ENCODE results near the gene GAPDHS. TPM values are rescaled to one million over a fixed set of nuclear protein-coding genes. Genes with fewer than 3 reads are reported as not detected.

Gene GAPDHS
- total RNA-seq, 1 donor from 2014 or later: not detected

DNA sequence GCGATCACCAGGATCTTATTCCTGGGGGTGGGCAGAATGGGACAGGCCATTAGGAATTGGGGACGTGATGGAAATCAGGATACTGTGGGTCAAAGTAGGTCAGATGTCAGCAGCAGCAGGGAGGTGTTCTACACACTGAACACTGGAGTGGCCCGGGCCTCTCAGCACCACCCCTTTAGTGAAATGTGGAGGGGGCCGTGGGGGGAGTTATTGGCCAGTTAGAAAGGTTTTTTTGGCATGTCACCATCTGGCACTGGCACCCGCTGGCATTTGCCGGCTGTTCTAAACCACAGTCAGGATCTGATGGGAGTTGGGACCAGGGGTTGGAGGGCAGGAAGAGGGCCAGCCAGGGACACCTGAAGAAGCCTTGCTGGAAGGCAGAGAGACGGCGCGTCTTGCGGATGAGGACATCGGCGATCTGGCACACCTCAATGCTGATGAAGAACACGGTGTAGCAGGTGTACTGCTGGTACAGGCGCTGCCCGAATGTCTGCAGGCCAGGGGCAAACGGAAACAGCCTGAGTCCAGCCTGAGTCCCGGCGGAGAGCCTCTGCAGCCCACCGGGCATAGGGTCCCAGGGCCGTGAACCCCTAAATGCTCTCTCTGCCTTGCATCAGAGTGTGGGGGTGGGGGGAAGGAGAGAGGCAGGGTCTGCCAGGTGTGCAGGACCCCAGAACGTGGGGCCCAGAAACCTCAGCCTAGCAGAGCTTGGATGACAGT lies 18.0 kb downstream of the GAPDHS start:
- no peaks in the 10 kb centered on the region for H3K27me3 ChIP-seq
- intact Hi-C loops (cut with DNase I): no loop called here
- TF ChIP-seq, protein P1, sequence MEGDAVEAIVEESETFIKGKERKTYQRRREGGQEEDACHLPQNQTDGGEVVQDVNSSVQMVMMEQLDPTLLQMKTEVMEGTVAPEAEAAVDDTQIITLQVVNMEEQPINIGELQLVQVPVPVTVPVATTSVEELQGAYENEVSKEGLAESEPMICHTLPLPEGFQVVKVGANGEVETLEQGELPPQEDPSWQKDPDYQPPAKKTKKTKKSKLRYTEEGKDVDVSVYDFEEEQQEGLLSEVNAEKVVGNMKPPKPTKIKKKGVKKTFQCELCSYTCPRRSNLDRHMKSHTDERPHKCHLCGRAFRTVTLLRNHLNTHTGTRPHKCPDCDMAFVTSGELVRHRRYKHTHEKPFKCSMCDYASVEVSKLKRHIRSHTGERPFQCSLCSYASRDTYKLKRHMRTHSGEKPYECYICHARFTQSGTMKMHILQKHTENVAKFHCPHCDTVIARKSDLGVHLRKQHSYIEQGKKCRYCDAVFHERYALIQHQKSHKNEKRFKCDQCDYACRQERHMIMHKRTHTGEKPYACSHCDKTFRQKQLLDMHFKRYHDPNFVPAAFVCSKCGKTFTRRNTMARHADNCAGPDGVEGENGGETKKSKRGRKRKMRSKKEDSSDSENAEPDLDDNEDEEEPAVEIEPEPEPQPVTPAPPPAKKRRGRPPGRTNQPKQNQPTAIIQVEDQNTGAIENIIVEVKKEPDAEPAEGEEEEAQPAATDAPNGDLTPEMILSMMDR (IDR thresholded peaks at IDR 0.05): no peak
- H3K36me3 ChIP-seq: peaks cover 0 to 3% of the 10 kb centered on the region in 2 donors
- H3K27ac ChIP-seq: no peak overlapping the region
- peaks cover 0 to 6% of the 10 kb centered on the region in 2 donors for H3K4me1 ChIP-seq
- DNase-seq (ENCODE audit: low spot score in 2 of 2): no peak
- no peak overlapping the region for H3K4me3 ChIP-seq
- no peaks in the 10 kb centered on the region for H3K9me3 ChIP-seq

DNA sequence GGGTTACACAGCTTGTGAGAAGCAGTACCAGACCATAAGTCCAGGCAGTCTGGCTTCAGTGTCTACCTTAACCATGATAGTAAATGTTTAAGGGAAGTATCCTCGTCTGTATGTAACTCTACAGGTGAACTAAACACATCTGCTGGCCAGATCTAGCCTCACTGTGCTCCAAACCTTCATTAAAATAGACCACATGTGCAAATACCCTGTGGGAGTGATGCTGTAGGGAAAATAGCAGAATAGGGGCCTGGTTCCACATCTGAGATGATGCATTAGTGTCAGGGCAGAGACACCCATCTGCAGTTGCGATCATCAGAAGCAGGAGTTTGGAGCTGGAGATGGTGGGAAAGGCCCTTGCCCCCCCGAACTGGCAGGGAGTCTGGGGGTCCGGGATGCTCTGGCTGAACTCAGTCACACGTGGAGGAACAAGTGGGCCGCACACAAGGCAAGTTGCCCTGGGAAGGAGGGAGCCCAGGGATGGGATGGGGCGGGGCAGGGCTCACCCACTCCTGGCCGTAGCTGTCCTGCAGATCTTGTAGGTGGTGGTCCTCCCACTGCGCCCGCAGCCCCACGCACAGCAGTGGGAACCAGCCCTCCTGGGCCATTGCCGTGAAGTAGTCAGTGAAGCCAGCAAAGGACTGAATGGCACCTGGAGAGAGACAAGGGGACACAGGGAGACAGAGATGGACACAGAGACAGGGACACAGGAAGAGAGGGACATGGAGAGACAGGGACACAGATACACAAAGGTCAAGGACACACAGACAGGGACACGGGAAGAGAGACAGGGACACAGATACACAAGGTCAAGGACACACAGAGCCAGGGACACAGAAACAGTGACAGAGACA lies 19.5 kb downstream of the GAPDHS start:
- DNase-seq (ENCODE audit: low spot score in 2 of 2): no peak
- TF ChIP-seq, protein P1 (IDR thresholded peaks at IDR 0.05): no peak

DNA sequence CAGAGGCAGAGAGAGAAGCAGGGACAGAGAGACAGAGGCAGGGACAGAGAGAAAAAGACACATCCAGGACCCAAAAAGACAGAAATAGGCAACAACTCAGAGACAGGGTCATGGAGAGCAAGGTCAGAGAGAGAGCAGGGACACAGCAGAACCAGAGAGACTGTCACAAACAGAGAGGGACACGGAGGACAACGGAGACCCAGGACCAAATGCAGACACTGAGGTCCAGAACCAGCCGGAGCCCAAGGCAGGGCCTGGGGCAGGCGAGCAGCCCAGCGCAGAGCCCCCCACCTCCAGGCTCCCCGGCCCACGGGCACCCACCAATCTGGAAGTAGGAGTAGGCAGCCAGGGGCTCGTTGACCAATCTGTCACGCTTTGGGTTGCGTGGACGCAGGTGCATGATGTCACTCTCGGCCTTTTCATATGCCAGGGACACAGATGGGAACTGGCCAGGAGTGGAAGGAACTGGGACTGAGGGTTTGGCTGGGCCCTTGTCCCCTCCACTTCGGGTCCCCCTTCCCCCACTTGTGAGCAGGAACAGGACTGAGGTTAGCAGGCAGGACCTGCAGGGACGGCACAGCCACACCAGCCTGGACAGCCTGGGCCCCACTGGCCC lies 20.2 kb downstream of the GAPDHS start:
- TF ChIP-seq, protein P1 (IDR thresholded peaks at IDR 0.05): no peak
- Histone ChIP-seq H3K27ac (no peak overlapping the region), H3K36me3 (no peaks in the 10 kb centered on the region), H3K9me3 (no peaks in the 10 kb centered on the region), H3K4me3 (no peak overlapping the region), H3K4me1 (peaks cover 0 to 6% of the 10 kb centered on the region in 2 donors), H3K27me3 (peaks cover 9% of the 10 kb centered on the region)
- intact Hi-C loops (cut with DNase I): no loop called here
- no peak for DNase-seq (ENCODE audit: low spot score in 2 of 2)

More for the DNA sequence above, 19.5 kb downstream of the GAPDHS start:
- no peaks in the 10 kb centered on the region for H3K9me3 ChIP-seq
- intact Hi-C loops (cut with DNase I): no loop called here
- H3K27ac ChIP-seq: no peak overlapping the region
- no peaks in the 10 kb centered on the region for H3K36me3 ChIP-seq
- peaks cover 0 to 2% of the 10 kb centered on the region in 2 donors for H3K4me1 ChIP-seq
- peaks cover 3% of the 10 kb centered on the region for H3K27me3 ChIP-seq
- no peak overlapping the region for H3K4me3 ChIP-seq

DNA sequence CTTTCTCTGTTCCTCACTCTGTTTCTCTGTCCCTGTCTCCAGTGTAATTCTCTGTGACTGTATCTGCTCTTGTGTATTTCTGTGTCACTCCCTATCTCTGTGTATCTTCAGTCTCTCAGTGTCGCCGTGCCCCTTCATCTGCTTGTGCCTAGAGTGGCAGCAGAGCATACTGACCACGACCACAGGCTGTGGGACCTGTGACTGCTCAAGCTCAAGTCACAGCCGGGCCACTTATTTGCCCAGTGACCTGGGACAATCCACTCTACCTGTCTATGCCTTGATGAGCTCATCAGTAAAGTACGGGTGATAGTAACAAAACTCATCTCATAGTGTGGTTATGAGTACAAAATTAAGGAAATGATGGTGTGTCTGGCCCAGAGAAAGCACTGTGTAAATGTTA lies 20.8 kb downstream of the GAPDHS start:
- no peak for DNase-seq (ENCODE audit: low spot score in 2 of 2)
- Histone ChIP-seq H3K9me3 (no peaks in the 10 kb centered on the region), H3K36me3 (no peaks in the 10 kb centered on the region), H3K27me3 (peaks cover 9% of the 10 kb centered on the region), H3K4me3 (no peak overlapping the region), H3K27ac (no peak overlapping the region), H3K4me1 (peaks cover 0 to 6% of the 10 kb centered on the region in 2 donors)
- TF ChIP-seq, protein P1 (IDR thresholded peaks at IDR 0.05): no peak
- intact Hi-C loops (cut with DNase I): no loop called here

DNA sequence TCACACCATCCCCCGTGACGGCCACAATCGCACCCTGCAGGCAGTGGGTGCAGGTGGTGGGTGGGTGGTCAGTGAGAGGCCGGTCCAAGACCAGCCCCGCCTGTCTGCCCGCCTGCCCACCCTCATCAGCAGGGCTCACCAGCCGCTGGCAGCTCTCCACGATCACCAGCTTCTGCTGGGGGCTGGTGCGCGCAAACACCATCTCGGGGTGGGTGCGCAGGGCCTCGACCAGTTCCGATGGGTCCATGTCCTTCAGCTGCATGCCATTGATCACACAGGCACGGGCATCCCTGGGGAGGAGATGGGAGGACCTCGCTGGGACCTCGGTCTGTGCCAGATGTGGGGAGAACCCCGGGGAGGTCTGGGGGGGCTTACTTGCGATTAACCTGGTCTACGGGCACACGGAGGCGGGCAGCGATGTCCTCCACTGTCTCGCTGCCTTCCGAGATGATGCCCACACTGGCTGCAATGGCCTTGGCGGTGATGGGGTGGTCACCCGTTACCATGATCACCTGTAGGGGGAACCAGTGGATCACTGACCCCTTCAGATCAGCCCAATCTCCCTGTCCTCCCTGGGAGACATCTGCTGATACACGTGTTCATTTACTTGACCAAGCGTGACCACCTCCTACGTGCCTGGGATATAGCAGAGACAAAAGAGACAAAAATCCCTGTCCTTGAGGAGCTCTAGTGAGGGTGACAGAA lies 22.2 kb downstream of the GAPDHS start:
- intact Hi-C loops (cut with DNase I): no loop called here
- no peak for DNase-seq (ENCODE audit: low spot score in 2 of 2)

More for the DNA sequence above, 22.2 kb downstream of the GAPDHS start:
- Histone ChIP-seq H3K9me3 (no peaks in the 10 kb centered on the region), H3K27me3 (peaks cover 9% of the 10 kb centered on the region), H3K36me3 (no peaks in the 10 kb centered on the region), H3K4me3 (no peak overlapping the region), H3K27ac (no peak overlapping the region), H3K4me1 (peaks cover 0 to 6% of the 10 kb centered on the region in 2 donors)
- TF ChIP-seq, protein P1 (IDR thresholded peaks at IDR 0.05): no peak
